GM21526 (cell line): ENCODE data around the gene GBP1.
A peak's percentile ranks its signal among the peaks of the same experiment; 100 is the strongest.
"Not testable (repeated sequence)": the region's sequence is repeated elsewhere in the genome, so short reads cannot be mapped to it uniquely, and the experiment has no call there.

Experiments
- ATAC-seq: cut with Tn5 transposase; IDR thresholded peaks from one replicate; pipeline ENCODE4 v1.9.1; 2021; ENCODE audit warnings: moderate library complexity; ENCODE audit not compliant: unreplicated experiment, low FRiP score

The GBP1 gene

DNA sequence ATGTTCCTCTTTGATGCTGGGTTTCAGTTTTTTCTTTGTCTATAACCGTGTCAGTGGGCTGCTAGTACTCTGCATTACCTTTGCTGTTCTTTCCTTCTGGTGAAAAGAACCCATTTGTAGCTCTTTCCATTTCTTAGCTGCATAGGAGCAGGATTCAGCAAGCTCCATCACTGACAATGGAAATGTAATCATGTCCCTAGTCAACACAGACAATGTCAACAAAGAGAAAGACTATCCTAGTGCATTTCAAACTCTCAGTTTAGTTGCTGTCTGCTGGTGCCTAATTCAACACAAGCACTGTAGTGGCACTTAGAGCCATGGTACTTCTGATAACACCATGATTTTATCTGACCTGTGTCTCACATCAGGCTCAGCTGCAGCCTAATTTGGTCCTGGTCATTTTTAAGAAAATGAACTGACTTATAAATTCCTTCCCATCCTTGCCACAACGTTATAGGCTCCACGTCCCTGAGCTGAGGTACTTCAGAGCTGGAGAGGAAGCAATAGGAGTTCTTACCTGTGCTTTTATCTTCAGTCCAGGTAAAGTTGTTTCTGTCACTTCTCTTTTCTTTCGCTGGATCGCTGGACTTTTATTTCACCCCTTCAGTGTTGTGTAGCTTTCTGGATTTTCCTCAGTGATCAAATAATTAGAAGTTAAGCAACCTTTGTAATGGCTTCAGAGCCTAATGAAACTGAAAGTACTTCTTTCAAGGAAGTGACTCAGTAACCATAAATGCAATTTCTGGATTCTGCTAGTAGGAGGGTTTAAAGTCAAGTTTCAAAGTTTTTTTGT, 42.6 kb downstream of the GBP1 start, which contains the start of gene GBP3:
GBP3 (minus strand) TSS at position 700 of the 793 bp plus-strand sequence. CDS start 2,145 bp downstream, outside the sequence.
- peak; percentile 64 for ATAC-seq

- not testable (repeated sequence) for ATAC-seq
Observed at GRCh38 chr1:89018318-89018717, 46.7 kb downstream of the GBP1 start.

GRCh38 chr1:89008511-89008910, 56.5 kb downstream of the GBP1 start:
- no peak for ATAC-seq

- ATAC-seq, result no peak
Observed at GRCh38 chr1:89005286-89006151, 59.5 kb downstream of the GBP1 start.
